Mononuclear cell (primary cell): ENCODE data around the gene ITPKB. TPM values are rescaled to one million over a fixed set of nuclear protein-coding genes. Genes with fewer than 3 reads are reported as not detected.
"Not testable (repeated sequence)": the region's sequence is repeated elsewhere in the genome, so short reads cannot be mapped to it uniquely, and the experiment has no call there.

Experiments
- H3K27me3 ChIP-seq: 2 replicates; pipeline ENCODE4 v1.6.0; 2011; ENCODE audit warnings: low read length, control low read depth; ENCODE audit not compliant: insufficient read depth
- H3K4me1 ChIP-seq: 2 replicates; pipeline ENCODE4 v1.5.1; 2011; ENCODE audit warnings: mild to moderate bottlenecking, low read length, control low read depth; ENCODE audit not compliant: insufficient read depth
- H3K4me3 ChIP-seq: 2 replicates; pipeline ENCODE4 v1.5.1; 2011; ENCODE audit warnings: mild to moderate bottlenecking, low read length, moderate library complexity
- H3K9me3 ChIP-seq: 2 replicates; pipeline ENCODE4 v1.5.1; 2011; ENCODE audit warnings: low read depth, mild to moderate bottlenecking, control low read depth, low read length
- total RNA-seq: library from RNA; depleted of rRNA; stranded (reverse); fragments of >200 nt; gene quantifications from one replicate; pipeline ENCODE4 v1.2.3, GENCODE V29; 2012

The ITPKB gene
- total RNA-seq, 1 donor, result 235 TPM

GRCh38 chr1:226725897-226726267 lies 13.2 kb downstream of the ITPKB start:
- H3K4me3 ChIP-seq, result no peak overlapping the region
- no peaks in the 10 kb centered on the region for H3K27me3 ChIP-seq
- H3K4me1 ChIP-seq, result peaks cover 88% of the 10 kb centered on the region

GRCh38 chr1:226723657-226724532 lies 15.2 kb downstream of the ITPKB start:
- Histone ChIP-seq H3K27me3 (no peaks in the 10 kb centered on the region), H3K9me3 (no peaks in the 10 kb centered on the region), H3K4me3 (no peak overlapping the region), H3K4me1 (peaks cover 92% of the 10 kb centered on the region)

More at GRCh38 chr1:226725897-226726267, 13.2 kb downstream of the ITPKB start:
- H3K9me3 ChIP-seq, result no peaks in the 10 kb centered on the region

GRCh38 chr1:226722901-226723656 lies 16.0 kb downstream of the ITPKB start:
- Histone ChIP-seq H3K4me3 (no peak overlapping the region), H3K27me3 (no peaks in the 10 kb centered on the region), H3K9me3 (no peaks in the 10 kb centered on the region), H3K4me1 (peaks cover 92% of the 10 kb centered on the region)

GRCh38 chr1:226722240-226722900 lies 16.7 kb downstream of the ITPKB start:
- Histone ChIP-seq H3K9me3 (no peaks in the 10 kb centered on the region), H3K4me3 (no peak overlapping the region), H3K4me1 (peaks cover 92% of the 10 kb centered on the region), H3K27me3 (no peaks in the 10 kb centered on the region)

- not testable (repeated sequence) for H3K27me3 ChIP-seq, H3K9me3 ChIP-seq, H3K4me3 ChIP-seq
- peaks cover 91% of the 10 kb centered on the region for H3K4me1 ChIP-seq
Measured at GRCh38 chr1:226720574-226720973, 18.5 kb downstream of the ITPKB start.

GRCh38 chr1:226719596-226720387 lies 19.3 kb downstream of the ITPKB start:
- Histone ChIP-seq H3K4me3 (no peak overlapping the region), H3K9me3 (no peaks in the 10 kb centered on the region), H3K4me1 (peaks cover 83% of the 10 kb centered on the region), H3K27me3 (no peaks in the 10 kb centered on the region)

GRCh38 chr1:226717256-226717909 lies 21.7 kb downstream of the ITPKB start:
- Histone ChIP-seq H3K4me1 (peaks cover 82% of the 10 kb centered on the region), H3K27me3 (no peaks in the 10 kb centered on the region), H3K9me3 (no peaks in the 10 kb centered on the region), H3K4me3 (no peak overlapping the region)

GRCh38 chr1:226716577-226716976 lies 22.5 kb downstream of the ITPKB start:
- Histone ChIP-seq H3K27me3 (no peaks in the 10 kb centered on the region), H3K4me3 (no peak overlapping the region), H3K4me1 (peaks cover 82% of the 10 kb centered on the region), H3K9me3 (no peaks in the 10 kb centered on the region)

GRCh38 chr1:226714148-226714547 lies 24.9 kb downstream of the ITPKB start:
- peaks cover 89% of the 10 kb centered on the region for H3K4me1 ChIP-seq
- no peaks in the 10 kb centered on the region for H3K27me3 ChIP-seq
- no peaks in the 10 kb centered on the region for H3K9me3 ChIP-seq
- no peak overlapping the region for H3K4me3 ChIP-seq

- no peak overlapping the region for H3K4me3 ChIP-seq
Measured at GRCh38 chr1:226712742-226713419, 26.2 kb downstream of the ITPKB start.

GRCh38 chr1:226711976-226712741 lies 26.9 kb downstream of the ITPKB start:
- H3K9me3 ChIP-seq, result no peaks in the 10 kb centered on the region
- H3K4me3 ChIP-seq, result no peak overlapping the region
- H3K27me3 ChIP-seq, result no peaks in the 10 kb centered on the region
- H3K4me1 ChIP-seq, result peaks cover 79% of the 10 kb centered on the region

More at GRCh38 chr1:226712742-226713419, 26.2 kb downstream of the ITPKB start:
- peaks cover 87% of the 10 kb centered on the region for H3K4me1 ChIP-seq
- no peaks in the 10 kb centered on the region for H3K9me3 ChIP-seq
- no peaks in the 10 kb centered on the region for H3K27me3 ChIP-seq

- Histone ChIP-seq H3K27me3 (no peaks in the 10 kb centered on the region), H3K9me3 (no peaks in the 10 kb centered on the region), H3K4me1 (peaks cover 66% of the 10 kb centered on the region), H3K4me3 (no peak overlapping the region)
Measured at GRCh38 chr1:226710501-226710900, 28.6 kb downstream of the ITPKB start.

- H3K9me3 ChIP-seq, result no peaks in the 10 kb centered on the region
- no peaks in the 10 kb centered on the region for H3K27me3 ChIP-seq
- H3K4me3 ChIP-seq, result no peak overlapping the region
- peaks cover 66% of the 10 kb centered on the region for H3K4me1 ChIP-seq
Measured at GRCh38 chr1:226709953-226710352, 29.1 kb downstream of the ITPKB start.
